Adrenal gland (tissue), 5 donors: ENCODE data around the gene RIMOC1.

ENCODE experiments used
- CTCF ChIP-seq, 6 experiments: fragments of 450-650 bp in 4 of 6; fragments of 200-600 bp in 2 of 6; sonication (generic) in 1 of 6; IDR thresholded peaks; 1 replicate in 5 of 6; 2 replicates in 1 of 6; pipeline versions ENCODE4 v1.5.1 to v1.8.0; 2016 to 2021; ENCODE audit warnings: antibody characterized with exemption in 6 of 6, mild to moderate bottlenecking in 2 of 6, moderate library complexity in 1 of 6
- POLR2A ChIP-seq, 2 donors: fragments of 450-650 bp; IDR thresholded peaks; one replicate each; pipeline ENCODE4 v1.6.1; 2017; ENCODE audit warnings: antibody characterized with exemption in 2 of 2, mild to moderate bottlenecking in 2 of 2, moderate library complexity in 1 of 2
- donor health status: DM: no; HTN: no; CAD: no.

- TF ChIP-seq CTCF (IDR thresholded peaks at IDR 0.05) (no peak), POLR2A (IDR thresholded peaks at IDR 0.05) (no peak)
Observed at GRCh38 chr5:41876678-41877077, 27.5 kb upstream of the RIMOC1 start.
